Stomach (tissue), 9 donors: ENCODE data around the gene MAD2L2. TPM values are rescaled to one million over a fixed set of nuclear protein-coding genes. Genes with fewer than 3 reads are reported as not detected.
A peak's percentile ranks its signal among the peaks of the same experiment; 100 is the strongest.

ENCODE experiments used
- DNase-seq, 2 donors: peaks; one replicate each; pipeline versions ENCODE4 v3.0.0 to v3.0.0-alpha.2; 2013 to 2019
- H3K27ac ChIP-seq, 5 donors: fragments of 200-600 bp in 4 of 5; sonication (generic) in 4 of 5; one replicate each; pipeline ENCODE4 v1.5.1; 2013 to 2019; ENCODE audit warnings: mild to moderate bottlenecking in 1 of 5, moderate library complexity in 1 of 5
- H3K27me3 ChIP-seq, 3 donors: fragments of 200-600 bp; sonication (generic); one replicate each; pipeline ENCODE4 v1.5.1; 2017 to 2019; ENCODE audit warnings: mixed run types in 1 of 3
- H3K36me3 ChIP-seq, 4 donors: fragments of 200-600 bp; sonication (generic); 1 replicate in 3 of 4; 2 replicates in 1 of 4; pipeline ENCODE4 v1.5.1; 2016 to 2019
- H3K4me1 ChIP-seq, 4 donors: fragments of 200-600 bp; sonication (generic); one replicate each; pipeline ENCODE4 v1.5.1; 2016 to 2019
- H3K4me3 ChIP-seq, 4 donors: fragments of 200-600 bp; sonication (generic) in 3 of 4; one replicate each; pipeline ENCODE4 v1.5.1; 2016 to 2019; ENCODE audit warnings: mild to moderate bottlenecking in 1 of 4
- H3K9me3 ChIP-seq, 4 donors: fragments of 200-600 bp; sonication (generic); one replicate each; pipeline ENCODE4 v1.5.1; 2016 to 2019
- CTCF ChIP-seq, 7 experiments: fragments of 450-650 bp in 4 of 7; fragments of 200-600 bp in 3 of 7; sonication (generic) in 3 of 7; IDR thresholded peaks; one replicate each; pipeline ENCODE4 v1.5.1; 2016 to 2019; ENCODE audit warnings: antibody characterized with exemption in 7 of 7, control low read depth in 2 of 7, mild to moderate bottlenecking in 1 of 7
- EP300 ChIP-seq: sonication (generic); formaldehyde crosslinking; IDR thresholded peaks from one replicate; pipeline ENCODE4 v1.6.1; 2017; ENCODE audit warnings: antibody characterized with exemption
- POLR2A ChIP-seq, 4 donors: fragments of 450-650 bp; IDR thresholded peaks; one replicate each; pipeline ENCODE4 v1.6.1; 2016; ENCODE audit warnings: antibody characterized with exemption in 4 of 4, control low read depth in 2 of 4, mild to moderate bottlenecking in 1 of 4, moderate library complexity in 1 of 4
- POLR2AphosphoS5 ChIP-seq, 3 donors: sonication (generic); formaldehyde crosslinking; IDR thresholded peaks; one replicate each; pipeline ENCODE4 v1.6.1; 2016; ENCODE audit warnings: antibody characterized with exemption in 3 of 3
- WGBS, 5 donors: extraction: QIAGEN DNeasy Blood & Tissue Kit in 3 of 5; methylation state at CpG; one replicate each; pipeline versions ENCODE4 v1.1.5 to v1.1.7; 2013 to 2018; 5-methylcytosine and 5-hydroxymethylcytosine counted together
- intact Hi-C: fragments of 100-400 bp; cut with DNase I; formaldehyde crosslinking; loops from one replicate; pipeline ENCODE4 v1.15.1; 2023; ENCODE audit warnings: low total_unique reads
- polyA plus RNA-seq, 3 donors: library from polyadenylated mRNA; stranded (reverse); fragments of 200-250 nt; gene quantifications; one replicate each; pipeline ENCODE4 v1.2.3, GENCODE V29; 2013
- total RNA-seq, 5 donors: library from RNA; depleted of rRNA; stranded (reverse); fragments of >200 nt; gene quantifications; one replicate each; pipeline versions ENCODE4 v1.1.0 to v1.2.3, GENCODE V29; 2014 to 2016
- donor health status: healthy with polysubstance abuse.
- donor health status: Bipolar disorder and iron deficiency.
- donor health status: healthy.

The MAD2L2 gene
- total and polyA plus RNA-seq, 8 donors = 7.2 to 54.4 (median 21.6) TPM

GRCh38 chr1:11722538-11722937 is 41.6 kb upstream of the MAD2L2 start:
- Histone ChIP-seq H3K36me3 (no peaks in the 10 kb centered on the region), H3K27me3 (no peaks in the 10 kb centered on the region), H3K4me1 (peaks cover 0 to 48% (median 20%) of the 10 kb centered on the region in 4 donors), H3K27ac (no peak overlapping the region), H3K4me3 (no peak overlapping the region), H3K9me3 (no peaks in the 10 kb centered on the region)
- intact Hi-C loops = loop anchor here (5.0 kb wide), 1 partner anchor 75 kb away; no protein-coding TSS in a partner anchor
- DNase-seq = peak in 1 of 2 donors; percentile 61
- 19 to 45% (median 27%) methylated on average over 2 of the region's 2 CpGs for WGBS, 5 donors
- TF ChIP-seq POLR2AphosphoS5 (IDR thresholded peaks at IDR 0.05) = peak in 1 of 3 donors; percentile 33
- TF ChIP-seq CTCF (IDR thresholded peaks at IDR 0.05) = no peak
- TF ChIP-seq POLR2A (IDR thresholded peaks at IDR 0.05) = no peak

- no peak for DNase-seq
- no peak overlapping the region for H3K4me3 ChIP-seq
- no peaks in the 10 kb centered on the region for H3K27me3 ChIP-seq
- H3K4me1 ChIP-seq = peaks cover 0 to 48% (median 20%) of the 10 kb centered on the region in 4 donors
- intact Hi-C loops = loop anchor here (5.0 kb wide), 1 partner anchor 74 kb away; no protein-coding TSS in a partner anchor
- WGBS, 5 donors = 42 to 63% (median 51%) methylated on average over 4 of the region's 4 CpGs
- peak overlapping the region in 1 of 5 donors; percentile 2 for H3K27ac ChIP-seq
- no peaks in the 10 kb centered on the region for H3K36me3 ChIP-seq
- no peaks in the 10 kb centered on the region for H3K9me3 ChIP-seq
- TF ChIP-seq POLR2AphosphoS5 (IDR thresholded peaks at IDR 0.05) (no peak), EP300 (no peak), CTCF (IDR thresholded peaks at IDR 0.05) (no peak), POLR2A (IDR thresholded peaks at IDR 0.05) (no peak)
Measured at GRCh38 chr1:11721311-11721710, 40.4 kb upstream of the MAD2L2 start.

GRCh38 chr1:11720525-11720924 is 39.6 kb upstream of the MAD2L2 start:
- no peak overlapping the region for H3K4me3 ChIP-seq
- peaks cover 0 to 4% (median 0%) of the 10 kb centered on the region in 3 donors for H3K27me3 ChIP-seq
- intact Hi-C loops = loop anchor here (5.0 kb wide), 1 partner anchor 73 kb away; no protein-coding TSS in a partner anchor
- H3K4me1 ChIP-seq = peaks cover 0 to 48% (median 20%) of the 10 kb centered on the region in 4 donors
- WGBS, 5 donors = 56 to 77% (median 66%) methylated on average over 4 of the region's 4 CpGs
- TF ChIP-seq CTCF (IDR thresholded peaks at IDR 0.05) (no peak), POLR2A (IDR thresholded peaks at IDR 0.05) (no peak)
- no peak for DNase-seq
- no peaks in the 10 kb centered on the region for H3K36me3 ChIP-seq
- H3K9me3 ChIP-seq = no peaks in the 10 kb centered on the region
- peak overlapping the region in 1 of 5 donors; percentile 2 for H3K27ac ChIP-seq

- no peak for DNase-seq
- Histone ChIP-seq H3K36me3 (no peaks in the 10 kb centered on the region), H3K27me3 (peaks cover 0 to 5% (median 0%) of the 10 kb centered on the region in 3 donors), H3K27ac (peak overlapping the region in 3 of 5 donors; percentile 77 to 87 (median 84)), H3K4me3 (peak overlapping the region in 3 of 4 donors; percentile 45 to 53 (median 49)), H3K9me3 (no peaks in the 10 kb centered on the region), H3K4me1 (peaks cover 0 to 43% (median 20%) of the 10 kb centered on the region in 4 donors)
- peak in 1 of 7 experiments; percentile 8 for TF ChIP-seq CTCF (IDR thresholded peaks at IDR 0.05)
- TF ChIP-seq POLR2A (IDR thresholded peaks at IDR 0.05) = no peak
- intact Hi-C loops = loop anchor here (5.0 kb wide), 1 partner anchor 73 kb away; no protein-coding TSS in a partner anchor
- WGBS, 5 donors = 60 to 73% (median 62%) methylated on average over 12 of the region's 12 CpGs
Measured at GRCh38 chr1:11720033-11720376, 39.1 kb upstream of the MAD2L2 start.
